ENCODE measurements around the gene ZNF385A.

DNA sequence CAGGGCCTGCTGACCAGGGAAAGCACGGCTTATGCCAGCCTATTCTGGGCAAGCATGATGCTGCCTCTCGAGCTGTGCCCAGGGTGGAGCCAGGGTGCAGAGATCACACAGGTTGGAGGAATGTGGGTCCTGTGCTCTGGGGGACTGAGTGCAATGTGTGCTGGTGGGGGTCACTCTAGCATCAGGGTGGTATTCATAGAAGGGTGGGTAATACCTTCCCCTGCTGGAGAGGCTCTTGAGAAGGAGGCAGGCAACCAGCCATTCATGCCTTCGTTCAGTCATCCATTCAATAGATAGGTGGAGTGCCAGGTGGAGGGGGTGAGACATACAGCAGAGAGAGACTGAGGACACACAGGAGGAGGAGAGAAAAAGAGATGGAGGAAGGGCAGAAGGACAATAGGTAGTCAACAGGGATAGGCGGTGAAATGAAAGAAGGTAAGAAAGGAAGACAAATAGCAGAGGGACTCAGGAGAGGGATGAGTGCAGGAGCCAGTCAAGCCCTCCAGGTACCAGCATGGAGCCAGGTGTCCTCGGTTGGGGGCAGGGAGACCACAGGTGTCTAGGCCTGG lies 5.2 kb upstream of the ZNF385A start:
- no peak for TF ChIP-seq POLR2A (IDR thresholded peaks at IDR 0.05)
- TF ChIP-seq, protein P1, sequence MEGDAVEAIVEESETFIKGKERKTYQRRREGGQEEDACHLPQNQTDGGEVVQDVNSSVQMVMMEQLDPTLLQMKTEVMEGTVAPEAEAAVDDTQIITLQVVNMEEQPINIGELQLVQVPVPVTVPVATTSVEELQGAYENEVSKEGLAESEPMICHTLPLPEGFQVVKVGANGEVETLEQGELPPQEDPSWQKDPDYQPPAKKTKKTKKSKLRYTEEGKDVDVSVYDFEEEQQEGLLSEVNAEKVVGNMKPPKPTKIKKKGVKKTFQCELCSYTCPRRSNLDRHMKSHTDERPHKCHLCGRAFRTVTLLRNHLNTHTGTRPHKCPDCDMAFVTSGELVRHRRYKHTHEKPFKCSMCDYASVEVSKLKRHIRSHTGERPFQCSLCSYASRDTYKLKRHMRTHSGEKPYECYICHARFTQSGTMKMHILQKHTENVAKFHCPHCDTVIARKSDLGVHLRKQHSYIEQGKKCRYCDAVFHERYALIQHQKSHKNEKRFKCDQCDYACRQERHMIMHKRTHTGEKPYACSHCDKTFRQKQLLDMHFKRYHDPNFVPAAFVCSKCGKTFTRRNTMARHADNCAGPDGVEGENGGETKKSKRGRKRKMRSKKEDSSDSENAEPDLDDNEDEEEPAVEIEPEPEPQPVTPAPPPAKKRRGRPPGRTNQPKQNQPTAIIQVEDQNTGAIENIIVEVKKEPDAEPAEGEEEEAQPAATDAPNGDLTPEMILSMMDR (IDR thresholded peaks at IDR 0.05): no peak
